H9 (cell line): ENCODE data around the gene MAGEA1. TPM values are rescaled to one million over a fixed set of nuclear protein-coding genes. Genes with fewer than 3 reads are reported as not detected.

Experiments
- DNase-seq: peaks from one replicate; pipeline ENCODE4 v3.0.0-alpha.2; 2017
- H2AFZ ChIP-seq: one replicate; pipeline ENCODE4 v1.6.1; 2013; ENCODE audit warnings: mild to moderate bottlenecking, low read length, control low read depth, moderate library complexity
- H2AK5ac ChIP-seq: 2 replicates; pipeline ENCODE4 v1.6.1; 2013; ENCODE audit warnings: low read length, control low read depth, mixed read lengths; ENCODE audit not compliant: insufficient read length
- H2BK120ac ChIP-seq: one replicate; pipeline ENCODE4 v1.6.1; 2013; ENCODE audit warnings: low read depth, mild to moderate bottlenecking, low read length, control low read depth, inconsistent platforms; ENCODE audit not compliant: poor library complexity, severe bottlenecking
- H2BK12ac ChIP-seq: 2 replicates; pipeline ENCODE4 v1.6.1; 2013; ENCODE audit warnings: low read length, control low read depth, mixed read lengths, low read depth; ENCODE audit not compliant: insufficient read length
- H2BK15ac ChIP-seq: 2 replicates; pipeline ENCODE4 v1.6.1; 2013; ENCODE audit warnings: low read depth, low read length, control low read depth
- H2BK20ac ChIP-seq: one replicate; pipeline ENCODE4 v1.6.1; 2013; ENCODE audit warnings: low read depth, mild to moderate bottlenecking, low read length, control low read depth, inconsistent platforms; ENCODE audit not compliant: poor library complexity, severe bottlenecking
- H2BK5ac ChIP-seq: 2 replicates; pipeline ENCODE4 v1.6.1; 2013; ENCODE audit warnings: low read length, control low read depth, mixed read lengths; ENCODE audit not compliant: insufficient read length
- H3K14ac ChIP-seq: 2 replicates; pipeline ENCODE4 v1.6.1; 2013; ENCODE audit warnings: low read length, control low read depth; ENCODE audit not compliant: insufficient read depth
- H3K18ac ChIP-seq: 2 replicates; pipeline ENCODE4 v1.6.1; 2013; ENCODE audit warnings: low read depth, mild to moderate bottlenecking, mixed read lengths, low read length, control low read depth; ENCODE audit not compliant: insufficient read length
- H3K23ac ChIP-seq: 2 replicates; pipeline ENCODE4 v1.6.1; 2013; ENCODE audit warnings: low read length, control low read depth, mixed read lengths, low read depth; ENCODE audit not compliant: insufficient read length
- H3K23me2 ChIP-seq: 2 replicates; pipeline ENCODE4 v1.6.1; 2013; ENCODE audit warnings: low read depth, mild to moderate bottlenecking, mixed read lengths, low read length, control low read depth; ENCODE audit not compliant: insufficient read length, poor library complexity, severe bottlenecking
- H3K27ac ChIP-seq: 2 replicates; pipeline ENCODE4 v1.5.1; 2013; ENCODE audit warnings: low read length, control low read depth, mixed read lengths, low read depth; ENCODE audit not compliant: insufficient read length
- H3K27me3 ChIP-seq: 2 replicates; pipeline ENCODE4 v1.6.1; 2013; ENCODE audit warnings: low read length, control low read depth, inconsistent platforms; ENCODE audit not compliant: insufficient read depth
- H3K4ac ChIP-seq: 2 replicates; pipeline ENCODE4 v1.6.1; 2013; ENCODE audit warnings: low read depth, mild to moderate bottlenecking, control low read depth, inconsistent platforms, low read length, moderate library complexity
- H3K4me1 ChIP-seq: 2 replicates; pipeline ENCODE4 v1.6.1; 2013; ENCODE audit warnings: low read length, control low read depth, inconsistent platforms; ENCODE audit not compliant: insufficient read depth
- H3K4me2 ChIP-seq: 2 replicates; pipeline ENCODE4 v1.6.1; 2013; ENCODE audit warnings: low read length, control low read depth, mixed read lengths; ENCODE audit not compliant: insufficient read length, insufficient read depth
- H3K56ac ChIP-seq: 2 replicates; pipeline ENCODE4 v1.6.1; 2013; ENCODE audit warnings: low read depth, mild to moderate bottlenecking, mixed read lengths, low read length, control low read depth; ENCODE audit not compliant: insufficient read length
- H3K79me1 ChIP-seq: 2 replicates; pipeline ENCODE4 v1.6.1; 2013; ENCODE audit warnings: low read depth, mild to moderate bottlenecking, moderate library complexity, low read length, control low read depth, inconsistent platforms; ENCODE audit not compliant: insufficient read depth, poor library complexity, severe bottlenecking
- H3K79me2 ChIP-seq: 2 replicates; pipeline ENCODE4 v1.6.1; 2013; ENCODE audit warnings: low read length, control low read depth, inconsistent platforms; ENCODE audit not compliant: insufficient read depth
- H3K9ac ChIP-seq: 2 replicates; pipeline ENCODE4 v1.6.1; 2013; ENCODE audit warnings: low read length, control low read depth, mixed read lengths; ENCODE audit not compliant: insufficient read length; ENCODE audit errors: extremely low read depth
- H3K9me3 ChIP-seq: one replicate; pipeline ENCODE4 v1.6.1; 2013; ENCODE audit warnings: low read depth, low read length, inconsistent platforms; ENCODE audit not compliant: control insufficient read depth
- H3T11ph ChIP-seq: one replicate; pipeline ENCODE4 v1.6.1; 2013; ENCODE audit warnings: mild to moderate bottlenecking, low read length, control low read depth, inconsistent platforms
- H4K20me1 ChIP-seq: one replicate; pipeline ENCODE4 v1.6.1; 2013; ENCODE audit not compliant: control insufficient read depth, insufficient read length, insufficient read depth
- H4K5ac ChIP-seq: 2 replicates; pipeline ENCODE4 v1.6.1; 2013; ENCODE audit warnings: low read depth, mild to moderate bottlenecking, mixed read lengths, low read length, control low read depth; ENCODE audit not compliant: insufficient read length
- H4K8ac ChIP-seq: replicated peaks from 2 replicates; pipeline ENCODE4 v1.6.1; 2013; ENCODE audit warnings: low read length, control low read depth, mixed read lengths, low read depth; ENCODE audit not compliant: insufficient read length
- H4K91ac ChIP-seq: 2 replicates; pipeline ENCODE4 v1.6.1; 2013; ENCODE audit warnings: low read depth, mild to moderate bottlenecking, moderate library complexity, mixed read lengths, low read length, control low read depth; ENCODE audit not compliant: insufficient read length
- H3K27ac Mint-ChIP-seq, 3 experiments: 2 replicates in 2 of 3; 3 replicates in 1 of 3; pipeline ENCODE4 v1.8.0; 2020 to 2021; ENCODE audit warnings: mixed read lengths in 3 of 3, mild to moderate bottlenecking in 1 of 3, moderate library complexity in 1 of 3
- H3K27me3 Mint-ChIP-seq: 2 replicates; pipeline ENCODE4 v1.8.0; 2021; ENCODE audit warnings: low read depth, mild to moderate bottlenecking, moderate library complexity, mixed read lengths
- H3K36me3 Mint-ChIP-seq, 3 experiments: 2 replicates in 2 of 3; 3 replicates in 1 of 3; pipeline ENCODE4 v1.8.0; 2020 to 2021; ENCODE audit warnings: low read depth in 3 of 3, mixed read lengths in 3 of 3; ENCODE audit not compliant: insufficient read depth in 1 of 3
- H3K4me1 Mint-ChIP-seq, 2 experiments: 2 replicates each; pipeline ENCODE4 v1.8.0; 2020; ENCODE audit warnings: mixed read lengths in 2 of 2
- H3K4me3 Mint-ChIP-seq, 2 experiments: 2 replicates in 1 of 2; 3 replicates in 1 of 2; pipeline ENCODE4 v1.8.0; 2020 to 2021; ENCODE audit warnings: mild to moderate bottlenecking in 2 of 2, mixed read lengths in 2 of 2, moderate library complexity in 1 of 2
- H3K9me3 Mint-ChIP-seq, 2 experiments: 2 replicates in 1 of 2; 3 replicates in 1 of 2; pipeline ENCODE4 v1.8.0; 2020; ENCODE audit warnings: mild to moderate bottlenecking in 2 of 2, mixed read lengths in 2 of 2, moderate library complexity in 1 of 2
- WGBS: extraction: QIAGEN DNeasy Blood & Tissue Kit; methylation state at CpG from one replicate; pipeline ENCODE4 v1.1.7; 2013; ENCODE audit warnings: missing lambda C conversion rate, low lambda C conversion rate, mixed read lengths; ENCODE audit not compliant: insufficient read length; ENCODE audit errors: extremely low coverage; 5-methylcytosine and 5-hydroxymethylcytosine counted together
- total RNA-seq: library from RNA; stranded (reverse); gene quantifications from 2 replicates; pipeline ENCODE4 v1.2.1, GENCODE V29; 2021
- TF ChIP-seq, protein P1 (sequence below): fragments of 200-600 bp; sonication (generic); conservative IDR thresholded peaks from 3 replicates; pipeline ENCODE4 v1.8.0; 2021; ENCODE audit warnings: antibody characterized with exemption, mild to moderate bottlenecking

The MAGEA1 gene
- total RNA-seq, 1 experiment from 2014 or later, result not detected

DNA sequence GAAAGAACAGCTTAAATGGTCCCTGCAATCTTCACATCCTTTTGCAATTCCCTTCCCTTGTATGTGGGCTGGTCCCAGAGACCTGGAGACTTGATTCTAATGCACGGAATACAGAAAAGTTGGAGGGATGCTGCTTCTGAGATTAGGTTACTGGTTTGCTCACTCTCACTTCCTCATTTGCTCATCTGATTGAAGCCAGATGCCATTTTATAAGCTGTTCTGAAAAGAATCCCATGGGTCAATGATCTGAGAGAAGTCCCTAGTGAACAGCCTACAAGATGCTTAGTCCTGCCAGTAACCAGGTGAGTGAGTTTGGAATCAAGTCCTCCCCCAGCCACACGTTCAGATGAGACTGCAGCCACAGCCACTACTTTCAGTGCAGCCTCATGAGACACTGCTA, 35.9 kb downstream of the MAGEA1 start:
- Histone ChIP-seq H2BK15ac (no peak overlapping the region), H2BK5ac (no peak overlapping the region), H4K5ac (no peak overlapping the region), H2BK20ac (no peak overlapping the region), H2AK5ac (no peak overlapping the region), H3K9ac (no peak overlapping the region), H3K9me3 (peaks cover 38% of the 10 kb centered on the region), H3K56ac (no peak overlapping the region), H3K4ac (no peak overlapping the region), H3K23me2 (no peaks in the 10 kb centered on the region), H3K4me2 (no peak overlapping the region), H2BK12ac (no peak overlapping the region), H3K79me1 (no peaks in the 10 kb centered on the region), H3K4me1 (no peaks in the 10 kb centered on the region), H3K18ac (no peak overlapping the region), H3K79me2 (no peaks in the 10 kb centered on the region), H2BK120ac (no peak overlapping the region), H3K27ac (no peak overlapping the region), H3K23ac (no peak overlapping the region), H4K20me1 (no peaks in the 10 kb centered on the region), H4K8ac (no peak overlapping the region), H4K91ac (no peak overlapping the region), H3K14ac (no peak overlapping the region), H2AFZ (no peak overlapping the region), H3T11ph (no peak overlapping the region), H3K27me3 (no peaks in the 10 kb centered on the region)
- no peak for DNase-seq
- Mint-ChIP-seq H3K9me3 (peaks cover 54 to 57% of the 10 kb centered on the region in 2 experiments), H3K4me1 (no peaks in the 10 kb centered on the region), H3K27ac (no peak overlapping the region), H3K36me3 (peaks cover 5 to 6% (median 6%) of the 10 kb centered on the region in 3 experiments; a peak in 5 of 7 replicates), H3K27me3 (peaks cover 2% of the 10 kb centered on the region), H3K4me3 (no peak overlapping the region)
- WGBS, result no CpG with 5 or more reads among the region's 2 CpGs
- TF ChIP-seq, protein P1, sequence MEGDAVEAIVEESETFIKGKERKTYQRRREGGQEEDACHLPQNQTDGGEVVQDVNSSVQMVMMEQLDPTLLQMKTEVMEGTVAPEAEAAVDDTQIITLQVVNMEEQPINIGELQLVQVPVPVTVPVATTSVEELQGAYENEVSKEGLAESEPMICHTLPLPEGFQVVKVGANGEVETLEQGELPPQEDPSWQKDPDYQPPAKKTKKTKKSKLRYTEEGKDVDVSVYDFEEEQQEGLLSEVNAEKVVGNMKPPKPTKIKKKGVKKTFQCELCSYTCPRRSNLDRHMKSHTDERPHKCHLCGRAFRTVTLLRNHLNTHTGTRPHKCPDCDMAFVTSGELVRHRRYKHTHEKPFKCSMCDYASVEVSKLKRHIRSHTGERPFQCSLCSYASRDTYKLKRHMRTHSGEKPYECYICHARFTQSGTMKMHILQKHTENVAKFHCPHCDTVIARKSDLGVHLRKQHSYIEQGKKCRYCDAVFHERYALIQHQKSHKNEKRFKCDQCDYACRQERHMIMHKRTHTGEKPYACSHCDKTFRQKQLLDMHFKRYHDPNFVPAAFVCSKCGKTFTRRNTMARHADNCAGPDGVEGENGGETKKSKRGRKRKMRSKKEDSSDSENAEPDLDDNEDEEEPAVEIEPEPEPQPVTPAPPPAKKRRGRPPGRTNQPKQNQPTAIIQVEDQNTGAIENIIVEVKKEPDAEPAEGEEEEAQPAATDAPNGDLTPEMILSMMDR, result no peak
